Ectodermal cell (in vitro differentiated cells): ENCODE data around the gene INSYN2B.

Experiments
- H3K27ac ChIP-seq: 2 replicates; pipeline ENCODE4 v1.7.0; 2013; ENCODE audit warnings: mild to moderate bottlenecking, low read depth, low read length; ENCODE audit not compliant: insufficient read depth, poor library complexity, severe bottlenecking
- H3K27me3 ChIP-seq: 2 replicates; pipeline ENCODE4 v1.7.0; 2013; ENCODE audit warnings: mild to moderate bottlenecking, low read length; ENCODE audit not compliant: insufficient read depth, control insufficient read depth, poor library complexity, severe bottlenecking
- H3K36me3 ChIP-seq: one replicate; pipeline ENCODE4 v1.7.0; 2013; ENCODE audit warnings: low read length; ENCODE audit not compliant: control insufficient read depth, insufficient read depth
- H3K4me1 ChIP-seq: one replicate; pipeline ENCODE4 v1.7.0; 2013; ENCODE audit warnings: low read length; ENCODE audit not compliant: control insufficient read depth, insufficient read depth
- H3K4me3 ChIP-seq: 2 replicates; pipeline ENCODE4 v1.7.0; 2013; ENCODE audit warnings: low read depth, low read length, control low read depth; ENCODE audit not compliant: insufficient read depth
- H3K9me3 ChIP-seq: 2 replicates; pipeline ENCODE4 v1.7.0; 2013; ENCODE audit warnings: mild to moderate bottlenecking, low read length, moderate library complexity; ENCODE audit not compliant: control insufficient read depth
- WGBS, 2 experiments: methylation state at CpG; one replicate each; pipeline ENCODE4 v1.1.7; 2013; ENCODE audit warnings: missing lambda C conversion rate in 2 of 2; 5-methylcytosine and 5-hydroxymethylcytosine counted together

The INSYN2B gene

GRCh38 chr5:169832304-169832703, 148.0 kb downstream of the INSYN2B start:
- H3K36me3 ChIP-seq, result no peaks in the 10 kb centered on the region
- no peaks in the 10 kb centered on the region for H3K27me3 ChIP-seq
- H3K4me1 ChIP-seq, result no peaks in the 10 kb centered on the region
- H3K9me3 ChIP-seq, result no peaks in the 10 kb centered on the region
- H3K4me3 ChIP-seq, result no peak overlapping the region
- 97 to 98% methylated on average over 3 of the region's 3 CpGs for WGBS, 2 experiments
- no peak overlapping the region for H3K27ac ChIP-seq

GRCh38 chr5:169831331-169831730, 149.0 kb downstream of the INSYN2B start:
- no peak overlapping the region for H3K4me3 ChIP-seq
- no peak overlapping the region for H3K27ac ChIP-seq
- 93 to 100% methylated on average over 1 of the region's 1 CpG for WGBS, 2 experiments
- H3K9me3 ChIP-seq, result no peaks in the 10 kb centered on the region
- H3K27me3 ChIP-seq, result no peaks in the 10 kb centered on the region
- no peaks in the 10 kb centered on the region for H3K36me3 ChIP-seq
- no peaks in the 10 kb centered on the region for H3K4me1 ChIP-seq

- WGBS, 2 experiments, result 91 to 92% methylated on average over 3 to 4 of the region's 4 CpGs
- Histone ChIP-seq H3K27ac (no peak overlapping the region), H3K4me1 (no peaks in the 10 kb centered on the region), H3K9me3 (no peaks in the 10 kb centered on the region), H3K4me3 (no peak overlapping the region), H3K27me3 (no peaks in the 10 kb centered on the region), H3K36me3 (no peaks in the 10 kb centered on the region)
Measured at GRCh38 chr5:169828385-169828784, 151.9 kb downstream of the INSYN2B start.

GRCh38 chr5:169827769-169828168, 152.5 kb downstream of the INSYN2B start:
- Histone ChIP-seq H3K9me3 (no peaks in the 10 kb centered on the region), H3K27me3 (no peaks in the 10 kb centered on the region), H3K4me3 (no peak overlapping the region), H3K27ac (no peak overlapping the region), H3K4me1 (no peaks in the 10 kb centered on the region), H3K36me3 (no peaks in the 10 kb centered on the region)
- WGBS, 2 experiments, result 94 to 97% methylated on average over 2 to 3 of the region's 3 CpGs

GRCh38 chr5:169826618-169827017, 153.7 kb downstream of the INSYN2B start:
- Histone ChIP-seq H3K4me3 (no peak overlapping the region), H3K4me1 (no peaks in the 10 kb centered on the region), H3K27ac (no peak overlapping the region), H3K9me3 (no peaks in the 10 kb centered on the region), H3K36me3 (no peaks in the 10 kb centered on the region), H3K27me3 (no peaks in the 10 kb centered on the region)
- 76 to 77% methylated on average over 5 of the region's 5 CpGs for WGBS, 2 experiments

GRCh38 chr5:169817031-169817430, 163.3 kb downstream of the INSYN2B start:
- Histone ChIP-seq H3K27me3 (no peaks in the 10 kb centered on the region), H3K36me3 (no peaks in the 10 kb centered on the region), H3K4me3 (no peak overlapping the region), H3K4me1 (no peaks in the 10 kb centered on the region), H3K9me3 (no peaks in the 10 kb centered on the region), H3K27ac (no peak overlapping the region)
- WGBS, 2 experiments, result 92 to 95% methylated on average over 1 to 2 of the region's 2 CpGs

GRCh38 chr5:169814522-169814921, 165.8 kb downstream of the INSYN2B start:
- Histone ChIP-seq H3K36me3 (no peaks in the 10 kb centered on the region), H3K27me3 (no peaks in the 10 kb centered on the region)

More at GRCh38 chr5:169814522-169814921, 165.8 kb downstream of the INSYN2B start:
- Histone ChIP-seq H3K4me1 (no peaks in the 10 kb centered on the region), H3K4me3 (no peak overlapping the region), H3K9me3 (no peaks in the 10 kb centered on the region), H3K27ac (no peak overlapping the region)
- WGBS, 2 experiments, result no CpG with 5 or more reads among the region's 1 CpG
